ENCODE results near the gene AKAP9. TPM values are rescaled to one million over a fixed set of nuclear protein-coding genes. Genes with fewer than 3 reads are reported as not detected.

AKAP9 gene
- total RNA-seq, 1 experiment from 2014 or later, result 71.3 TPM

GRCh38 chr7:92133133-92133736, 192.6 kb downstream of the AKAP9 start:
- TF ChIP-seq, protein P1, sequence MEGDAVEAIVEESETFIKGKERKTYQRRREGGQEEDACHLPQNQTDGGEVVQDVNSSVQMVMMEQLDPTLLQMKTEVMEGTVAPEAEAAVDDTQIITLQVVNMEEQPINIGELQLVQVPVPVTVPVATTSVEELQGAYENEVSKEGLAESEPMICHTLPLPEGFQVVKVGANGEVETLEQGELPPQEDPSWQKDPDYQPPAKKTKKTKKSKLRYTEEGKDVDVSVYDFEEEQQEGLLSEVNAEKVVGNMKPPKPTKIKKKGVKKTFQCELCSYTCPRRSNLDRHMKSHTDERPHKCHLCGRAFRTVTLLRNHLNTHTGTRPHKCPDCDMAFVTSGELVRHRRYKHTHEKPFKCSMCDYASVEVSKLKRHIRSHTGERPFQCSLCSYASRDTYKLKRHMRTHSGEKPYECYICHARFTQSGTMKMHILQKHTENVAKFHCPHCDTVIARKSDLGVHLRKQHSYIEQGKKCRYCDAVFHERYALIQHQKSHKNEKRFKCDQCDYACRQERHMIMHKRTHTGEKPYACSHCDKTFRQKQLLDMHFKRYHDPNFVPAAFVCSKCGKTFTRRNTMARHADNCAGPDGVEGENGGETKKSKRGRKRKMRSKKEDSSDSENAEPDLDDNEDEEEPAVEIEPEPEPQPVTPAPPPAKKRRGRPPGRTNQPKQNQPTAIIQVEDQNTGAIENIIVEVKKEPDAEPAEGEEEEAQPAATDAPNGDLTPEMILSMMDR (conservative IDR thresholded peaks at IDR 0.05), result no peak
- TF ChIP-seq EZH2 (IDR thresholded peaks at IDR 0.05; ENCODE audit: low read depth), result no peak
- peaks cover 23% of the 10 kb centered on the region for H3K36me3 ChIP-seq (ENCODE audit: low read depth)
- no peak for DNase-seq
- H3F3A ChIP-seq (ENCODE audit: insufficient read depth, low read depth), result no peaks in the 10 kb centered on the region
- peak overlapping the region; percentile 86 for H3K4me2 ChIP-seq
- POLR2A ChIA-PET (ENCODE audit: unreplicated experiment), result no interaction called here
- H2AFZ ChIP-seq, result peak overlapping the region; percentile 85
- H3K9me3 ChIP-seq (ENCODE audit: insufficient read depth, low read depth), result no peaks in the 10 kb centered on the region
- H3K4me1 ChIP-seq (replicated peaks; ENCODE audit: insufficient read depth), result peaks cover 20% of the 10 kb centered on the region
- CTCF ChIA-PET, result interaction anchor here (0.7 kb wide), 3 partner anchors 44 to 476 kb away, joined by 3 to 5 read pairs (median 3); no protein-coding TSS in a partner anchor
- TSS peak; percentile 50 for BruUV-seq (replicated peaks)
- no peaks in the 10 kb centered on the region for H3K27me3 ChIP-seq (ENCODE audit: insufficient read depth, low read depth)
- H4K20me1 ChIP-seq (ENCODE audit: insufficient read depth), result peaks cover 24% of the 10 kb centered on the region
- no peaks in the 10 kb centered on the region for H3K9me2 ChIP-seq (ENCODE audit: insufficient read depth)
- no peak overlapping the region for H3K27ac ChIP-seq
- H3K4me3 ChIP-seq, result peak overlapping the region; percentile 65
- intact Hi-C loops (cut with micrococcal nuclease; ENCODE audit: unreplicated experiment), result no loop called here
- peaks cover 49% of the 10 kb centered on the region for H3K79me2 ChIP-seq (ENCODE audit: low read depth)

DNA sequence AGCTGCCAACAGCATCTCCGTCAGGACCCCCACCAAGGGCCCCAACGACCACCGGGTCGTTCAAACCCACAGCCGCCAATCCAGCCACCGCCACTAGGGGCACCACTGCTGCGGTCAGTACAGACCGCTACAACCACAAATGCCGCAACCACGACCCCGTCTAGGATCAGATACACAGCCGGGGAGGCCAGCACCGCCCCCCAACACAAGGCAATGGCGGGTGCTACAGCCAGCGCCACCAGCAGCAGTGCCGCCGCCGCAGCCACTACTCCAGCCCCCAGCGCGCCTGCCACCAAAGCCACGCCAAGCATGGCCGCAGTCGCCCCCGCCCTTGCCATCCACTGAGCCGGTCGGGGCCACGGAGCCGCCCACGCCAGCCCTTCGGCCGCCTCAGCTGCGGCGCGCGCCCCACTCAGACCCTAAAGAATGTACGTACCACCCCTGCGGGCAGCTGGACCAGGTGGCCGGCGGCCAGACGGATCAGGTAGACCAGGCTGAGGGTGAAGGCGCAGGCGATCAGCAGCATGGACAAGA, 193.1 kb downstream of the AKAP9 start:
- Histone ChIP-seq H4K20me1 (ENCODE audit: insufficient read depth) (peaks cover 24% of the 10 kb centered on the region), H2AFZ (peak overlapping the region; percentile 85), H3K4me2 (peak overlapping the region; percentile 86), H3K36me3 (ENCODE audit: low read depth) (peaks cover 23% of the 10 kb centered on the region), H3K79me2 (ENCODE audit: low read depth) (peaks cover 49% of the 10 kb centered on the region), H3K9me3 (ENCODE audit: insufficient read depth, low read depth) (no peaks in the 10 kb centered on the region), H3F3A (ENCODE audit: insufficient read depth, low read depth) (no peaks in the 10 kb centered on the region), H3K4me3 (peak overlapping the region; percentile 65), H3K4me1 (replicated peaks; ENCODE audit: insufficient read depth) (peaks cover 20% of the 10 kb centered on the region), H3K27ac (peak overlapping the region; percentile 73), H3K27me3 (ENCODE audit: insufficient read depth, low read depth) (no peaks in the 10 kb centered on the region), H3K9me2 (ENCODE audit: insufficient read depth) (no peaks in the 10 kb centered on the region)
- intact Hi-C loops (cut with micrococcal nuclease; ENCODE audit: unreplicated experiment), result loop anchor here (1.0 kb wide), 2 partner anchors 313 to 577 kb away; partner anchors contain the start of gene GATAD1
- DNase-seq, result peak in 1 of 2 experiments; percentile 41
- no peak for TF ChIP-seq EZH2 (IDR thresholded peaks at IDR 0.05; ENCODE audit: low read depth)
- TF ChIP-seq, protein P1 (conservative IDR thresholded peaks at IDR 0.05), result peak; percentile 91
- ChIA-PET POLR2A (ENCODE audit: unreplicated experiment) (no interaction called here), CTCF (no interaction called here)
- BruUV-seq (replicated peaks), result no TSS peak

- intact Hi-C loops (cut with micrococcal nuclease; ENCODE audit: unreplicated experiment), result loop anchor here (1.0 kb wide), 2 partner anchors 313 to 577 kb away; partner anchors contain the start of gene GATAD1
- no peaks in the 10 kb centered on the region for H3F3A ChIP-seq (ENCODE audit: insufficient read depth, low read depth)
- peak within 1 kb of the TSS; percentile 85 for H2AFZ ChIP-seq
- H3K9me3 ChIP-seq (ENCODE audit: insufficient read depth, low read depth), result no peaks in the 10 kb centered on the region
- TF ChIP-seq EZH2 (IDR thresholded peaks at IDR 0.05; ENCODE audit: low read depth), result no peak
- TF ChIP-seq, protein P1 (conservative IDR thresholded peaks at IDR 0.05), result no peak
- peaks cover 48% of the 10 kb centered on the region for H3K79me2 ChIP-seq (ENCODE audit: low read depth)
- H3K27ac ChIP-seq, result peak within 1 kb of the TSS; percentile 73
- peak; percentile 80 to 95 for DNase-seq
- H3K4me3 ChIP-seq, result peak within 1 kb of the TSS; percentile 65
- H3K9me2 ChIP-seq (ENCODE audit: insufficient read depth), result no peaks in the 10 kb centered on the region
- no TSS peak for BruUV-seq (replicated peaks)
- H3K27me3 ChIP-seq (ENCODE audit: insufficient read depth, low read depth), result no peaks in the 10 kb centered on the region
- peaks cover 19% of the 10 kb centered on the region for H3K36me3 ChIP-seq (ENCODE audit: low read depth)
- peaks cover 24% of the 10 kb centered on the region for H4K20me1 ChIP-seq (ENCODE audit: insufficient read depth)
- peak within 1 kb of the TSS; percentile 86 for H3K4me2 ChIP-seq
- ChIA-PET CTCF (interaction anchor here (0.6 kb wide), 1 partner anchor 222 kb away, joined by 3 read pairs; no protein-coding TSS in a partner anchor), POLR2A (ENCODE audit: unreplicated experiment) (interaction anchor here (0.6 kb wide), 1 partner anchor 984 kb away, joined by 3 read pairs; no protein-coding TSS in a partner anchor)
- H3K4me1 ChIP-seq (replicated peaks; ENCODE audit: insufficient read depth), result peaks cover 20% of the 10 kb centered on the region
These were observed 193.8 kb downstream of the AKAP9 start, which contains the start of gene CYP51A1 for GRCh38 chr7:92134271-92135051. Gene CYP51A1 (minus strand): TSS chr7:92134477. CDS start chr7:92134364, 113 bp downstream.

All from PC-9 (cell line).